Measurements from ENCODE around the gene SMIM41.

SMIM41 gene

DNA sequence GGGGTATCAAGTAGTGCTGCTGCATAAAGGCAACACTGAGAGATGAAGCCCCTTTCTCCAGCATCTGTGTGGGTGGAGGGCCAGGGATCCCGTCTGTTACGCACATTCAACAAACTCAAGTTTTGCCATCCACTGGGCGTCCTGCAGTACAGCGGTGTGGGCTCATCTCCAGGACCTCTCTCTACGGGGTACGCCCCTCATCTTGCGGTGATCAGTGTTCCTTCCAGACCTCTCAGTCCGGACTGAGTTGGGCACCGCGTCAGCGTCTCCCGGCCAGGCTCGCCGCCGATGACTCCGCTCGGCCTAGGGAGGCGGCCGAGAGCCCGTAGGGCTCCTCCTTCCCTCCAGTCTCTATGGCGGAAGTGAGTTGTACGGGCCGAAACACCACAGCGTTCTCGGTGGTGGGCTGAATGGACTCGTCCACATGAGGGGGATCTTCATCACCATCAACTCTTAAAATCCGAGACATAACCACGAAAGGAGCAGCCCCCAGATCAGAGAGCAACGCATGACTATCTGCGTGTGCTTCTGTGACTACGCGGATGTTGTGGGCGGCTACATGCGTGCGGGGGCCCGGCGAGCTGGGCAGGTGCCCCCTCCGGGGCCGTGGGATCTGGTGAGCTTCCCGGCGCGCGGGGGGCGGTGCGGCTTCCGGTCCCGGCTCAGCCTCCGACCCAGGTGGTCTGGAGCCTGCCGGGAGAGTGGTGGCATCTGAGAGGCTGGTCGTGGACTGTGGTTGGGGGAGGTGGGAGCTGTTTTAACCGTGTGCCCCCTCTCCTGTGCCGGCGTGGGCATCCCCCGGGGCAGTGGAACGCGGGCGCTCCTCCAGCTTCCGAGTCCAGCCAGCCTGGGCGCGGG, 9.9 kb upstream of the SMIM41 start, which contains the start of gene ATG101:
Gene ATG101, plus strand, starts transcription at position 652 of the 858 bp plus-strand sequence. CDS start 3,673 bp downstream, outside the sequence.
- WGBS, 2 experiments (ENCODE audit: insufficient coverage in 2 of 2) = 1 to 2% methylated on average over 41 to 45 of the region's 60 CpGs
- no peaks in the 10 kb centered on the region for H3K9me3 ChIP-seq (ENCODE audit: control insufficient read depth, low read length)
- H3K4me1 ChIP-seq (ENCODE audit: control insufficient read depth, insufficient read depth, low read length, poor library complexity, severe bottlenecking) = peaks cover 10% of the 10 kb centered on the region
- peak within 1 kb of the TSS; percentile 99 for H3K27ac ChIP-seq (ENCODE audit: low read depth, low read length, severe bottlenecking)
- H3K4me3 ChIP-seq (ENCODE audit: extremely low read depth, insufficient read depth, low read length, poor library complexity, severe bottlenecking) = peak within 1 kb of the TSS; percentile 67
- peaks cover 35% of the 10 kb centered on the region for H3K36me3 ChIP-seq (ENCODE audit: control insufficient read depth, insufficient read depth, low read length)

DNA sequence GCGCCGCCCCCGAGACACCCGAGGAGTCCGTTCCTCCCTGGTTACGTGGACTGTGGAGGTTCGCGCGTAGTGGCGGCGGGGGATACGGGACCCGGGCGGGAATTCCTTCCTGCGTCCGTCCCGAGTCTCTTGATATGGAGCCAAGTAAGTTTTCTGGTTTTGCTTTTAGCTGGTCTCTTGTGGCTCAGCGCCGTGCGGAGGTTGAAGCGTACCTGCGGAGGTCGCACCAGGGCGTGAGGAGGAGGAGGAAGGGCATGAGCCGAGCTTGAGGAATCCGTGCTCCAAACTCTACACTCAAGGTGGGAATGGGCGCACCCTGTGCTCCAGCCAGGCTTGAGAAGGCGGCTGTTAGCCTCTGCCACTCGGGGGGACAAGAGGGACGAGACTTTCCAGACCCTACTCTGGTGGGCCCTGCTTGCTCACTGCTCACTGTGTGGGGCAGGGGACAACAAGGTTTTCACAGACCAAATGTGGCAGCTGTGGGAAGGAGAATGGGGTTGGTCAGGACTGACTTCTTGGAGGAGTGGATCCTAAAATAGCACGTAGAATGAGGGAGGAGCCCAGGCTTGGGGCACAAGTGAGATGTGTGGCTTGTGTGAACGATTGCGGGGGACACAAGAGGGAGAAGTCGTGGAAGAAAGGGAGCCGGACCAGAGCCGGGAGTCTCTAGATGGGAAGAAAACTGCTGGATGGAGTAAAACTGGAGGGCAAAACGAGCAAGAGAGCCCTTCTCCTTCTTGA, 9.1 kb upstream of the SMIM41 start:
- peak overlapping the region; percentile 67 for H3K4me3 ChIP-seq (ENCODE audit: extremely low read depth, insufficient read depth, low read length, poor library complexity, severe bottlenecking)
- peaks cover 10% of the 10 kb centered on the region for H3K4me1 ChIP-seq (ENCODE audit: control insufficient read depth, insufficient read depth, low read length, poor library complexity, severe bottlenecking)
- H3K9me3 ChIP-seq (ENCODE audit: control insufficient read depth, low read length) = no peaks in the 10 kb centered on the region
- H3K27ac ChIP-seq (ENCODE audit: low read depth, low read length, severe bottlenecking) = peak overlapping the region; percentile 99
- peaks cover 43% of the 10 kb centered on the region for H3K36me3 ChIP-seq (ENCODE audit: control insufficient read depth, insufficient read depth, low read length)
- 10 to 11% methylated on average over 15 to 22 of the region's 37 CpGs for WGBS, 2 experiments (ENCODE audit: insufficient coverage in 2 of 2)

DNA sequence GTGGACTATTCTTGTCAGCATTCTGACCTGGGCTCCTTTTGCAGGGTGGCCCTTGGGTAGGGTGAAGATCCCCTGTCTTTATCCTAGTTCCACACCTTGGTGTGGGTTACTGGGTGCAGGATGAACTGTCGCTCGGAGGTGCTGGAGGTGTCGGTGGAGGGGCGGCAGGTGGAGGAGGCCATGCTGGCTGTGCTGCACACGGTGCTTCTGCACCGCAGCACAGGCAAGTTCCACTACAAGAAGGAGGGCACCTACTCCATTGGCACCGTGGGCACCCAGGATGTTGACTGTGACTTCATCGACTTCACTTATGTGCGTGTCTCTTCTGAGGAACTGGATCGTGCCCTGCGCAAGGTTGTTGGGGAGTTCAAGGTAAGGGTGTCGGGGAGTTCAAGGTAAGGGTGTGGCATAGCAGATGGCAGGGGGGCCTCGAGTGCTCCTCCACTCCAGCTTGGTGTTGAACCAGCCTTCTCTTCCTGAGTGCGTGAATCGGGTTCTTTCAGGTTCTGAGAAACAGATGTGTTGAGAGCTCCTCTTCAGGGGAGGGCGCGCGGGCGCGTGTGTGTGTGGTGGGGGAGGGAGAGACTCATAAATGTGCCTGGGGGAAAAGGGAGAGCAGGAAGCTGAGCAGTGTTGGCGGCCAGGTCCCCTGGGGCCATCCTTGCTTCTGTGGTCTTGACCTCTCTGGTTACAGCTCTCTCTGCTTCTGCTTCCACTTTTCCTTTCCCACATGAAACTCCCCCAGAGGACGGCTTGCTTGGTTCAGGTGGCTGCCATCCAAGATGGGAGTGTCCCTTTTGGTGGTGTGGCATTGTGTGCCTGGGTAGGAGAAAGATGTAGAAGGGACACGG, 5.7 kb upstream of the SMIM41 start:
- WGBS, 2 experiments (ENCODE audit: insufficient coverage in 2 of 2) = 96 to 98% methylated on average over 20 of the region's 23 CpGs
- peaks cover 75% of the 10 kb centered on the region for H3K36me3 ChIP-seq (ENCODE audit: control insufficient read depth, insufficient read depth, low read length)

DNA sequence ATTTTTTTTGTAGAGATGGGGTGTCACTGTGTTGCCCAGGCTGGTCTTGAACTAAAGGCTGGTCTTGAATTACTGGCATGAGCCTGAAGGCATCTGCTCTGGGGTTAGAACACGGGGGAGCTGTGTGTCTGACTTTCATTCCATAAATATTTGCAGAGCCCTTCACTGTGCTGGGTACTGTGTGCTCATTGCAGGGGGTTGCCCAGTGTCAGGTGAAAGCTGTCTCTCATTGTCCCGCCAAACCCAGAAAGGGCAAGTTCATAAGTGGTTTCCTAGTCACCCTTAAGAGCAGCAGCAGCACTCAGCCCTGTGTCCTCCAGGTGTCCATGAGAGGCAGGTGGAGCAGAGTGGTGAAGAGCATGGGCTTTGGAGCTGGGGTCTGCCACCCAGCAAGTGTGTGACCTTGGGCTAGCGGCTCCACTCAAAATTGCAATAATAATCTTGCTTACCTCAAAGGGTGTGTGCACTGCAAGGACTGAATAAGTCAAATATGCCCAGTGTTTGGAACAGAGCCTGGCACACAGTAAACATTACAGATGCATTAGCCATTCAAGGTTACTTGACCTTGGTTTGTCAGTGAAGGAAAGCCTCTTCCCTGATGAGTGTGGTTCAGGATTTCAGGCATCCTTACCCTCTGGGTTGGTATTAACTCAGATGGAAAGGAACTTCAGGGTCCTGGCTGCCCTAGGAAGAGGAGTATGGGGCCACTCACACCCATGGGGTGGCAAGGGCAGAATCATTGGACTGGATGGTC, 4.4 kb upstream of the SMIM41 start:
- peaks cover 75% of the 10 kb centered on the region for H3K36me3 ChIP-seq (ENCODE audit: control insufficient read depth, insufficient read depth, low read length)
- H3K27ac ChIP-seq (ENCODE audit: low read depth, low read length, severe bottlenecking) = no peak overlapping the region
- peaks cover 10% of the 10 kb centered on the region for H3K4me1 ChIP-seq (ENCODE audit: control insufficient read depth, insufficient read depth, low read length, poor library complexity, severe bottlenecking)
- no peaks in the 10 kb centered on the region for H3K9me3 ChIP-seq (ENCODE audit: control insufficient read depth, low read length)
- 91 to 92% methylated on average over 3 of the region's 3 CpGs for WGBS, 2 experiments (ENCODE audit: insufficient coverage in 2 of 2)
- no peak overlapping the region for H3K4me3 ChIP-seq (ENCODE audit: extremely low read depth, insufficient read depth, low read length, poor library complexity, severe bottlenecking)

More for the DNA sequence above, 5.7 kb upstream of the SMIM41 start:
- no peak overlapping the region for H3K27ac ChIP-seq (ENCODE audit: low read depth, low read length, severe bottlenecking)
- no peak overlapping the region for H3K4me3 ChIP-seq (ENCODE audit: extremely low read depth, insufficient read depth, low read length, poor library complexity, severe bottlenecking)
- H3K9me3 ChIP-seq (ENCODE audit: control insufficient read depth, low read length) = no peaks in the 10 kb centered on the region
- peaks cover 10% of the 10 kb centered on the region for H3K4me1 ChIP-seq (ENCODE audit: control insufficient read depth, insufficient read depth, low read length, poor library complexity, severe bottlenecking)

DNA sequence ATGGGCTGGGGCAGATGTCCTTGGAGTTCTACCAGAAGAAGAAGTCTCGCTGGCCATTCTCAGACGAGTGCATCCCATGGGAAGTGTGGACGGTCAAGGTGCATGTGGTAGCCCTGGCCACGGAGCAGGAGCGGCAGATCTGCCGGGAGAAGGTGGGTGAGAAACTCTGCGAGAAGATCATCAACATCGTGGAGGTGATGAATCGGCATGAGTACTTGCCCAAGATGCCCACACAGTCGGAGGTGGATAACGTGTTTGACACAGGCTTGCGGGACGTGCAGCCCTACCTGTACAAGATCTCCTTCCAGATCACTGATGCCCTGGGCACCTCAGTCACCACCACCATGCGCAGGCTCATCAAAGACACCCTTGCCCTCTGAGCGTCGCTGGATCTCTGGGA, 2.7 kb upstream of the SMIM41 start:
- Histone ChIP-seq H3K36me3 (ENCODE audit: control insufficient read depth, insufficient read depth, low read length) (peaks cover 67% of the 10 kb centered on the region), H3K4me1 (ENCODE audit: control insufficient read depth, insufficient read depth, low read length, poor library complexity, severe bottlenecking) (peaks cover 10% of the 10 kb centered on the region), H3K27ac (ENCODE audit: low read depth, low read length, severe bottlenecking) (no peak overlapping the region), H3K9me3 (ENCODE audit: control insufficient read depth, low read length) (no peaks in the 10 kb centered on the region), H3K4me3 (ENCODE audit: extremely low read depth, insufficient read depth, low read length, poor library complexity, severe bottlenecking) (no peak overlapping the region)
- 93 to 99% methylated on average over 16 of the region's 16 CpGs for WGBS, 2 experiments (ENCODE audit: insufficient coverage in 2 of 2)

DNA sequence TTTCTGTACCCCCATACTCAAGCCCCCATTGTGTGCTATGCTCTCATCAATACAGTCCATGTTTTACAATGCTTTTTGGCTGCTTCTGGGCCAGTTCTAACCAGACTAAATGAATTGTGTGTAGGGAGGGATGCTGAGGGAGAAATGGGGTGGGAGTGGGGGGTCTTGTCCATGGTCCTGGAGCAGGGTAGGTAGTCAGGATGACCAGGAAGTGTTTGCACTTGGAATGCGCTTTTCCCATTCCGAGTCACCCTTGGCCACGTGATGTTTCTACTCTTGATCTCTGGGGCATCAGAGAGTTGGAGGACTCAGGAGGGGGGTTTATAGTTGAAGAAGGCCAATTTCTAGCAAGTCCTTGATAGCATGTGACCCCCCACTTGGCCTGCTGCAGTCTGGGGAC, 1.2 kb upstream of the SMIM41 start:
- H3K9me3 ChIP-seq (ENCODE audit: control insufficient read depth, low read length) = no peaks in the 10 kb centered on the region
- WGBS, 2 experiments (ENCODE audit: insufficient coverage in 2 of 2) = 88 to 100% methylated on average over 2 to 3 of the region's 3 CpGs
- H3K4me1 ChIP-seq (ENCODE audit: control insufficient read depth, insufficient read depth, low read length, poor library complexity, severe bottlenecking) = peaks cover 19% of the 10 kb centered on the region
- H3K4me3 ChIP-seq (ENCODE audit: extremely low read depth, insufficient read depth, low read length, poor library complexity, severe bottlenecking) = no peak overlapping the region
- H3K27ac ChIP-seq (ENCODE audit: low read depth, low read length, severe bottlenecking) = no peak overlapping the region
- peaks cover 52% of the 10 kb centered on the region for H3K36me3 ChIP-seq (ENCODE audit: control insufficient read depth, insufficient read depth, low read length)

DNA sequence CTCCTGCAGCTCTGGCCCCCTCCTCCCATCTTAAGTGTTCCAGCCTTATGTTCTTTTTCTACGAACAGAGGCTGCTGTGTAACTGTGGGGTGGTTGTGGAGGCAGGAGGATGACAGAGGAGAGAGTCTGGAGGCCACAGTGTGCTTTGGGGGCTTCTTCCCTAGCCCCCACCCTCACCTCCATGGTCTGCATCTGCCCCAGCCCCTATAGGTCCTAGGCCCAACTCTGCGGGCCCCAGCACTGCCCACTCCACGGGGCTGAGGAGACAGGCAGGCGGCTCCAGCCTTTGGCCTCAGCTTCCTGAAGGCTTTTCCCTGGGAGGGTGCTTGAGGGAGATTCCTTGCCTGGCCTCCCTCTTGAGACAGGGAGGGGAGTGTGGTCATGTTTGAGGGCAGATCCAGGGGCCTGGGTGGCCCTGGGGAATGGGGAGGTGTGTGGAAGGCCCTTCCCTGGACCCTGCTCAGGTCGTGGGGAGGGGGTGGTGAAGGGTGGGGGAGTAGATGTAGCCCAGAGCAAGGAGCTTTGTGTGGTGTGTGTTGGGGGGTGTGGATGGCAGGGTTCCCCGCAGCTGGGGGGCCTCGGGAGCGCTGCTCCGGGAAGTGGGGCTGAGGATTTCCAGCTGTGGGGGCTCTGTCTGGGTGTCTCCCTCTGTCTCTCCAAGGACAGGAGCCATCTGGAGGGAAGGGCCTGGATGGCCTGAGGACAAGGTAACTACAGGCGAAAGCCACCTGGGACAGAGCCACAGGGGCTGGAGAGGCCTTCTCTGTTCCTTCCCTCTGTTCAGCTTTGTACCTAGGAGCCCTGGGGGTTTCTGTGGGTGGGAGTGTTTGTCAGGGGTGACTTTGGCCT, 1.1 kb downstream of the SMIM41 start:
- Histone ChIP-seq H3K9me3 (ENCODE audit: control insufficient read depth, low read length) (no peaks in the 10 kb centered on the region), H3K27ac (ENCODE audit: low read depth, low read length, severe bottlenecking) (no peak overlapping the region), H3K4me1 (ENCODE audit: control insufficient read depth, insufficient read depth, low read length, poor library complexity, severe bottlenecking) (peaks cover 19% of the 10 kb centered on the region), H3K4me3 (ENCODE audit: extremely low read depth, insufficient read depth, low read length, poor library complexity, severe bottlenecking) (no peak overlapping the region), H3K36me3 (ENCODE audit: control insufficient read depth, insufficient read depth, low read length) (peaks cover 30% of the 10 kb centered on the region)
- WGBS, 2 experiments (ENCODE audit: insufficient coverage in 2 of 2) = 82 to 94% methylated on average over 5 to 7 of the region's 10 CpGs

DNA sequence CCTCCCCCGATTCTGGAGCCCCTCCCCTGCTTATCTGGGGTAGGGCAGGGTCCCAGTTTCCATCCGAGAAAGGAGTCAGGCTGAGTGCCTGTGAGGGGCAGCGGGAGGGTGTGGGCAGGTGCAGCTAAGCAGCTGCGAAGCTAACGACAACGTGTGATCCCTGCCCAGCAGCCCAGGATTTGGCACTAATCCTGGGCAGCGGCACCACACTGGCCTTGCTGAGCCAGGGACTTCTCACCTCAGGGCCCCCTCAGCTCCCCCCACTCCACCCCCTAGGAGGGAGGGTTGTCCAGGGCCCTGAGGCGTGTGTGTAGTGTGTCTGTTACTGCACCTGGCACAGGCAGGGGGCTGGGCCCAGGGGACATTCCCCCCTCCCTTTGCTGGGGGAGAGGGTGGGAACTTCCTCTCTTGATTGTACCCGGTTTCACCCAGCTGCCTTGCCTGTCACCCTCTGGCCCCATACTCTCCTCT, 1.8 kb downstream of the SMIM41 start:
- peaks cover 23% of the 10 kb centered on the region for H3K36me3 ChIP-seq (ENCODE audit: control insufficient read depth, insufficient read depth, low read length)
- no peak overlapping the region for H3K27ac ChIP-seq (ENCODE audit: low read depth, low read length, severe bottlenecking)
- WGBS, 2 experiments (ENCODE audit: insufficient coverage in 2 of 2) = 58 to 74% methylated on average over 4 to 6 of the region's 9 CpGs
- no peak overlapping the region for H3K4me3 ChIP-seq (ENCODE audit: extremely low read depth, insufficient read depth, low read length, poor library complexity, severe bottlenecking)
- no peaks in the 10 kb centered on the region for H3K9me3 ChIP-seq (ENCODE audit: control insufficient read depth, low read length)
- H3K4me1 ChIP-seq (ENCODE audit: control insufficient read depth, insufficient read depth, low read length, poor library complexity, severe bottlenecking) = peaks cover 19% of the 10 kb centered on the region

DNA sequence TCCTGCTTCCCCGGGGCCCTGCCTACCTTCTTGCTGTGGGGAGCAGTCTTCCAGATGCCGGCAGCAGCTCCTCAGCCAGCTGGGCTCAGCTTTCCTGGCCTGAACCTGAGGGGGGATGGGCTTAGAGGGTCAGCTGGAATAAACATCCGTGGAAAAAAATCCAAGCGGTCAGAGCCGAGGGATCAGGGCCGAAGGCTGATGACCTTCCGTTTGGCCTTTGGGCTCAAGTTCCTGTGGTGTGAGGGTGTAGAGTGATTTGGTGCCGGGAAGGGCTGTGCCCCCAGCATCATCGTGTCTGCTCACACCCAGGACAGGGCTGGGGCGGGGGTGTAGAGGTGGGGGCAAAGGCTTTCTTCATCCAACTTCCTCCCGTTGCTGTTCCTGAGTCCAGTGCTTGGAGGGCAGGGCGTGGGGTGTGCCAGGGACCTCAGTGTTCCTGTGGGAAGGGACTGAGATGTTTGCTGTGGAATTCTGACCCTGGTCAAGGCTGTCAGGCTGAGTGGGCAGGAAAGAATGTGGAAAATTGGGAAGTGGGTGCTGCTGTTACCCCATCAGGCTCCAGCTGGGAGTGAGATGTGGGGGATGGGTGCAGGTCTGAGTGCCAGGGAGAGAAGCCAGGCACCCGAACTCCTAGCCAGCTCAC, 2.6 kb downstream of the SMIM41 start:
- 63 to 64% methylated on average over 7 to 8 of the region's 13 CpGs for WGBS, 2 experiments (ENCODE audit: insufficient coverage in 2 of 2)
- Histone ChIP-seq H3K4me1 (ENCODE audit: control insufficient read depth, insufficient read depth, low read length, poor library complexity, severe bottlenecking) (peaks cover 19% of the 10 kb centered on the region), H3K4me3 (ENCODE audit: extremely low read depth, insufficient read depth, low read length, poor library complexity, severe bottlenecking) (no peak overlapping the region), H3K36me3 (ENCODE audit: control insufficient read depth, insufficient read depth, low read length) (peaks cover 15% of the 10 kb centered on the region), H3K27ac (ENCODE audit: low read depth, low read length, severe bottlenecking) (peak overlapping the region; percentile 62), H3K9me3 (ENCODE audit: control insufficient read depth, low read length) (no peaks in the 10 kb centered on the region)
